ENCODE data around the gene KLHDC4. TPM values are rescaled to one million over a fixed set of nuclear protein-coding genes. Genes with fewer than 3 reads are reported as not detected.

KLHDC4 gene
- total and polyA plus RNA-seq, 11 donors, result 6.8 to 20.5 (median 14.3) TPM

DNA sequence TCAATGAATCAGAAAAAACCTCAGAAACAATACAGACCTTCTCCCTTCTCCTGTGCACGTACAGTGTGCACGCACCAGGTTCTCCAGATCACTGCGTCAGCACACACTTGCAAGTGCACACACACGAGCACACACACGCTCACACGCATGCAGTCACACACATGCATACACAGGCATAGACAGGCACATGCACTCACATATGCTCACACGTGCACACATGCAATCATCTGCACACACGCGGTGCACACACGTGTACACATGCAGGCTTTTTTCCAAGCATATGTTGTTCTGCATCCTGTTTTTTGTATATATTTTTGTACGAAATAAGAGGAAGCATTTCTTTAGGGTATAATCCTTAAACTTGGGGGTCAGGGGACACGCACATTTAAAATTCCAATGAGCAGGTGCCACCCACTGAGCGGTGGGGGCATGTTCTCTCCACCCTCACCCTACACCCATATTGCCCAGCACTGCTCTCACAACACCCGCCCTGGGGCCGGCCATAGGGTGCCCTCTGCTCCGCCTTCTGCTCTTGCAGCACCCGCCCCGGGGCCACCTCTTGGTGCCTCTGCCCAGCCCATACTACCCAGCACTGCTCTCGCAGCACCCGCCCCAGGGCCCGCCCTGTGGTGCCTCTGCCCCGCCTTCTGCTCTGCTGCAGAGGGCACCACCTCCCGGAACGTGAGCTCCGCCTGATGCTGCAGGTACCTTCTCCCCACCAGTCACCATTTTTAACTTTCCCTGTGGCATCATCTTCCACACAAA lies 20.9 kb downstream of the KLHDC4 start:
- Histone ChIP-seq H3K36me3 (peaks cover 0 to 86% (median 52%) of the 10 kb centered on the region in 9 donors), H3K4me3 (no peak overlapping the region), H3K27me3 (no peaks in the 10 kb centered on the region), H3K4me1 (peaks cover 0 to 16% (median 6%) of the 10 kb centered on the region in 12 donors), H3K9me3 (no peaks in the 10 kb centered on the region), H3K27ac (no peak overlapping the region)
- intact Hi-C loops (cut with DNase I), result no loop called here
- no peak for DNase-seq
- TF ChIP-seq, protein P1, sequence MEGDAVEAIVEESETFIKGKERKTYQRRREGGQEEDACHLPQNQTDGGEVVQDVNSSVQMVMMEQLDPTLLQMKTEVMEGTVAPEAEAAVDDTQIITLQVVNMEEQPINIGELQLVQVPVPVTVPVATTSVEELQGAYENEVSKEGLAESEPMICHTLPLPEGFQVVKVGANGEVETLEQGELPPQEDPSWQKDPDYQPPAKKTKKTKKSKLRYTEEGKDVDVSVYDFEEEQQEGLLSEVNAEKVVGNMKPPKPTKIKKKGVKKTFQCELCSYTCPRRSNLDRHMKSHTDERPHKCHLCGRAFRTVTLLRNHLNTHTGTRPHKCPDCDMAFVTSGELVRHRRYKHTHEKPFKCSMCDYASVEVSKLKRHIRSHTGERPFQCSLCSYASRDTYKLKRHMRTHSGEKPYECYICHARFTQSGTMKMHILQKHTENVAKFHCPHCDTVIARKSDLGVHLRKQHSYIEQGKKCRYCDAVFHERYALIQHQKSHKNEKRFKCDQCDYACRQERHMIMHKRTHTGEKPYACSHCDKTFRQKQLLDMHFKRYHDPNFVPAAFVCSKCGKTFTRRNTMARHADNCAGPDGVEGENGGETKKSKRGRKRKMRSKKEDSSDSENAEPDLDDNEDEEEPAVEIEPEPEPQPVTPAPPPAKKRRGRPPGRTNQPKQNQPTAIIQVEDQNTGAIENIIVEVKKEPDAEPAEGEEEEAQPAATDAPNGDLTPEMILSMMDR (IDR thresholded peaks at IDR 0.05), result no peak
- no peak for TF ChIP-seq POLR2A (IDR thresholded peaks at IDR 0.05)
- WGBS, 4 donors, result 90 to 94% (median 92%) methylated on average over 25 of the region's 25 CpGs
- ATAC-seq, result no peak

DNA sequence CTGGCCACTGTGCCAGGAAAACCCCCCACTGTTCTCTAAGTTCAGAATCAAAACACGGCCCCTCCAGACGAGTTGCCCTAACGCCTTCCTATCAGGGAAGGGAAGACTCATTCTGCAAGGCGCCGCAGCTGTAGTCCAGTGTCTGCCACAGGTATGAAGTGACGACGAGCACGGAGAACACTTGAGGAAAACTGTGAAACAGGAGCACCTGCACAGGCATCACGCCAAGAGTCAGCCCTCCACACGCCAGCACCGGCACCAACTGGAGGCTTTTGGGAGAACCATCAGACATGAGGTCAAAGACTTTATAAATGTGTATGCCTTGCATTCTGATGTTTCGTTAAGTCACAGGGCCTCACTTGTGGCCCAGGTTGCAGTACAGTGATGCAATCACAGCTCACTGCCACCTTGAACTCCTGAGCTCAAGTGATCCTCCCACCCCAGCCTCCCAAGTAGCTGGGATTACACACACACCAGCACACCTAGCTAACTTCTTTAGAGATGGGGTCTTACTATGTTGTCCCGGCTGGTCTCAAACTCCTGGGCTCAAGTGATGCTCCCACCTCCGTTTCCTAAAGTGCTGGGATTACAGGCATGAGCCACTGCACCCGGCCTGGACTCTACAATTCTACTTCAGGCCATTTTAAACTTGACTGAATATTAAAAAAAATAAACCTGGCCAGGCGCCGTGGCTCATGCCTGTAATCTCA lies 22.9 kb downstream of the KLHDC4 start:
- Histone ChIP-seq H3K4me1 (peaks cover 0 to 16% (median 6%) of the 10 kb centered on the region in 12 donors), H3K27me3 (no peaks in the 10 kb centered on the region), H3K27ac (no peak overlapping the region), H3K4me3 (no peak overlapping the region), H3K9me3 (no peaks in the 10 kb centered on the region), H3K36me3 (peaks cover 0 to 71% (median 32%) of the 10 kb centered on the region in 9 donors)
- intact Hi-C loops (cut with DNase I), result no loop called here
- no peak for DNase-seq
- ATAC-seq, result no peak
- 87 to 95% (median 92%) methylated on average over 16 to 17 of the region's 17 CpGs for WGBS, 4 donors
- TF ChIP-seq, protein P1 (IDR thresholded peaks at IDR 0.05), result no peak
- TF ChIP-seq POLR2A (IDR thresholded peaks at IDR 0.05), result no peak

DNA sequence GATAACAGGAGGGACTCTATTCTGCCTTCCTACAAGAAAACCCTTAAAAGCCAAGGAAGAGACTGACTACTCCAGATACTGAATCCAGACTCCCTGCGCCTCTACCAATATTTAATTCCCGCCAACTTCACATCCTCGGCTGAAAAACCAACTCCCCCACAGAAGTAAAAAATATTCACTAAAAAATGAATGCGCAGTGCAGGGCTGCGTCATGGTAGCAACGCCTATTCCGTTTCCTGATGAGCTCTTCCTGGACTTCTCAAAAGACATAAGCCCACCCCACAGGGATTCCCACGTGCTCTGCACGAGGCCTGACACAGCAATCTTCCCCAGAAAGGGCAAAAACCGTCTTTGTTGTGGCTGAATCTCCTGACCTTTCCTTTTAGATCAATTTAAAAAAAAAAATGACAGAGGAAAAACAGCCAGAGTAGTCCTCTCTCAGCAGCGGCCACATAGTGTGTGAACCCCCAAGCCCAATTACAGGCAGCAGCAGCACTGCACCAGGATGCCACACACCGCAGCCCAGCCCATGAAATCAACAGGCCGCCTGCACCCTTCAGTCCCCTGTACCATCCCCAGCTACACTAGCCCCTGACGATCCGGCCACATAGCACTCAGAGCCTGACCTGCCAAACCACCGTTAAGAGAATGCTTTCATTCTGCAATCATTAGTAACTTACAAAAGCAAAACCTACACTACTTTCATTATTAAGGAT lies 23.9 kb downstream of the KLHDC4 start:
- ATAC-seq, result no peak
- no peak overlapping the region for H3K27ac ChIP-seq
- intact Hi-C loops (cut with DNase I), result no loop called here

More for the DNA sequence above, 23.9 kb downstream of the KLHDC4 start:
- TF ChIP-seq POLR2A (IDR thresholded peaks at IDR 0.05), result no peak
- TF ChIP-seq, protein P1 (IDR thresholded peaks at IDR 0.05), result no peak
- Histone ChIP-seq H3K4me3 (no peak overlapping the region), H3K9me3 (no peaks in the 10 kb centered on the region), H3K36me3 (peaks cover 0 to 68% (median 23%) of the 10 kb centered on the region in 9 donors), H3K27me3 (no peaks in the 10 kb centered on the region), H3K4me1 (peaks cover 0 to 16% (median 6%) of the 10 kb centered on the region in 12 donors)
- no peak for DNase-seq
- 89 to 93% (median 91%) methylated on average over 16 of the region's 16 CpGs for WGBS, 4 donors
